ENCODE results near the gene MYO1F.

The MYO1F gene

GRCh38 chr19:8490873-8491272 is 86.4 kb downstream of the MYO1F start:
- Histone ChIP-seq H3K4me3 (ENCODE audit: low read depth, low read length) (no peak overlapping the region), H3K79me2 (ENCODE audit: control insufficient read depth, insufficient read depth, low read length, unreplicated experiment) (no peaks in the 10 kb centered on the region), H2AFZ (ENCODE audit: low read length, unreplicated experiment) (no peak overlapping the region), H3K36me3 (ENCODE audit: insufficient read depth, low read length) (peaks cover 6% of the 10 kb centered on the region; the same call in 1 of the 2 replicates), H3K27ac (ENCODE audit: low read depth, low read length) (no peak overlapping the region), H3K4me1 (ENCODE audit: control insufficient read depth, insufficient read depth, low read length, unreplicated experiment) (no peaks in the 10 kb centered on the region), H3K27me3 (ENCODE audit: insufficient read depth, low read length) (no peaks in the 10 kb centered on the region)

GRCh38 chr19:8490395-8490760 is 86.9 kb downstream of the MYO1F start:
- peaks cover 6% of the 10 kb centered on the region; the same call in 1 of the 2 replicates for H3K36me3 ChIP-seq (ENCODE audit: insufficient read depth, low read length)
- no peaks in the 10 kb centered on the region for H3K27me3 ChIP-seq (ENCODE audit: insufficient read depth, low read length)
- H2AFZ ChIP-seq (ENCODE audit: low read length, unreplicated experiment), result no peak overlapping the region
- no peaks in the 10 kb centered on the region for H3K79me2 ChIP-seq (ENCODE audit: control insufficient read depth, insufficient read depth, low read length, unreplicated experiment)
- no peak overlapping the region for H3K4me3 ChIP-seq (ENCODE audit: low read depth, low read length)
- no peaks in the 10 kb centered on the region for H3K4me1 ChIP-seq (ENCODE audit: control insufficient read depth, insufficient read depth, low read length, unreplicated experiment)
- no peak overlapping the region for H3K27ac ChIP-seq (ENCODE audit: low read depth, low read length)

- Histone ChIP-seq H2AFZ (ENCODE audit: low read length, unreplicated experiment) (no peak overlapping the region), H3K79me2 (ENCODE audit: control insufficient read depth, insufficient read depth, low read length, unreplicated experiment) (peaks cover 3% of the 10 kb centered on the region), H3K27ac (ENCODE audit: low read depth, low read length) (no peak overlapping the region), H3K4me3 (ENCODE audit: low read depth, low read length) (no peak overlapping the region), H3K36me3 (ENCODE audit: insufficient read depth, low read length) (peaks cover 6% of the 10 kb centered on the region; the same call in 1 of the 2 replicates), H3K27me3 (ENCODE audit: insufficient read depth, low read length) (no peaks in the 10 kb centered on the region), H3K4me1 (ENCODE audit: control insufficient read depth, insufficient read depth, low read length, unreplicated experiment) (no peaks in the 10 kb centered on the region)
These were observed 87.5 kb downstream of the MYO1F start for GRCh38 chr19:8489561-8490394.

DNA sequence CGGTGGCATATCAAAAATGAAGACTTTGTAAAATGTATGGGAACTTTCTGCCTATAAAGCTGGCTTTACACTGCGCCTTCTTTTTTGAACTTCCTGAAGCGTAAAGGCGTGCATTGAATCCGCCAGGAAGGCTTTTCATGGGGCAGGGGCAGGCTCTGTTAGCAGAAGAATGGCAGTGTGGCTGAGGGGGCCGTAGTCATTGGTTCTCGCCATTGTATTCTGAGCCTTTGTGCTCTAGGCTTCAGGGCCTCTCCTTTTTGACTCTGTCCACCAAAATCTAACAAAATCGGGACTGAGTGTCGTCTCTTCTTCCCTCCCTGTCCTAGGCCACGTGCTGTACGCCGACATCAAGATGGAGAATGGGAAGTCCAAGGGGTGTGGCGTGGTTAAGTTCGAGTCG is 88.9 kb downstream of the MYO1F start:
- Histone ChIP-seq H3K36me3 (ENCODE audit: insufficient read depth, low read length) (peaks cover 6% of the 10 kb centered on the region; the same call in 1 of the 2 replicates), H3K27me3 (ENCODE audit: insufficient read depth, low read length) (no peaks in the 10 kb centered on the region), H3K27ac (ENCODE audit: low read depth, low read length) (no peak overlapping the region), H3K79me2 (ENCODE audit: control insufficient read depth, insufficient read depth, low read length, unreplicated experiment) (peaks cover 4% of the 10 kb centered on the region), H3K4me3 (ENCODE audit: low read depth, low read length) (no peak overlapping the region), H2AFZ (ENCODE audit: low read length, unreplicated experiment) (no peak overlapping the region), H3K4me1 (ENCODE audit: control insufficient read depth, insufficient read depth, low read length, unreplicated experiment) (no peaks in the 10 kb centered on the region)

DNA sequence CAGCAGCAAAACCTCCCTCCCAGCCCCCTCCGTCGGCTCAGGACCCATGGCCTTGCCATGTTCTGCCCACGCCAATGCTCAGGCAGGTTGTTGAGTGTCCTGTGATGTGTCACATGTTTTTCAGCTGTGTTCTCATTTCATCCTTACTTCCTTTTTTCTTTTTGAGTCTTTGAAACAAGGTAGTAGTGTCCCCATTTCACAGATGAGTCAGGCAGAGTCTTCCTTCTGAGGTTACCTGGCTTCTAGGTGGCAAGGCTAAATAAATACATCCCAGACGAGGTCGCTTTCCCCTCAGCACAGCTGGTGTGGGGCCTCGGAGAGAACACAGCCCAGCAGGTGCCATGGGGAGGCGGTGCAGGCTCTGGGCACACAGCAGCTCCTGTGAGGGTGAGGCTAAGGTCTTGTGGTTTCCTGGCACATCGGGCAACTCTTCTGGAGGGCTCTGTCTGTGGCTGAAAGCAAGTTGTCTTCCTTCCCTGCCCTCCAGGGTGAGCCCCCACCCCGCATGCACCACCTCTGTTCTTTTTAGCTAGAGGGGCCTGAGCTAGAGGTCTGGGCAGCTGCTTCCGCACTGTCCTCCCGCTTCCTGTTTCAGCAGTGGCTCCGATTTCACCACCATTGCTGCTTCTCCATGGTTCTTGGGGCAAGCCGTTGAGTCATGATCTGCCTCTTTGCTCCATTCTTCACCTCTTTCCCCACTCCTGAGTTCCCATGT is 89.9 kb downstream of the MYO1F start:
- Histone ChIP-seq H2AFZ (ENCODE audit: low read length, unreplicated experiment) (no peak overlapping the region), H3K4me1 (ENCODE audit: control insufficient read depth, insufficient read depth, low read length, unreplicated experiment) (no peaks in the 10 kb centered on the region), H3K27me3 (ENCODE audit: insufficient read depth, low read length) (no peaks in the 10 kb centered on the region), H3K36me3 (ENCODE audit: insufficient read depth, low read length) (peaks cover 6% of the 10 kb centered on the region; the same call in 1 of the 2 replicates), H3K79me2 (ENCODE audit: control insufficient read depth, insufficient read depth, low read length, unreplicated experiment) (peaks cover 9% of the 10 kb centered on the region), H3K4me3 (ENCODE audit: low read depth, low read length) (no peak overlapping the region), H3K27ac (ENCODE audit: low read depth, low read length) (no peak overlapping the region)

DNA sequence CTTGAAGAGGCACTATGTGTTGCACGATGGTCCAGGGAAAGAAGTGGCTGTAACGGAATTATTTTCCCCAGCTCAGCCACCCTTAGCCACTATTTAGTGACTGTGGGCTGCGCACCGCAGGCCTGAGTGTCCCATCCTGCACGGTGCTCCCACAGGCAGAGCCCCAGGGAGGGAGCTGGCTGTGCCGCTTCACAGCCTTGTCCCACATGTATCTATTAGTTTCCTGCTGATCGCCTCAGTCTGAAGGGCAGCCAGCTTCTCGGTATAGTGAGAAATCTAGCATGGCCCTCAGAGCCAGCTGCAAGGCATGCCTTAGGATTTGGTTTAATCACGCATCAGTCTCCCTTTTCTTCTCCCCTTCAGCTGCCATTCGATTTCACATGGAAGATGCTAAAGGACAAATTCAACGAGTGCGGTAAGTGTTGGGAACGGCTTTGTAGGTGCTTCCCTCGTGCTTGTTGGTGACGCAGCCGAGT is 90.5 kb downstream of the MYO1F start:
- H3K79me2 ChIP-seq (ENCODE audit: control insufficient read depth, insufficient read depth, low read length, unreplicated experiment), result peaks cover 11% of the 10 kb centered on the region
- H3K27ac ChIP-seq (ENCODE audit: low read depth, low read length), result no peak overlapping the region
- no peaks in the 10 kb centered on the region for H3K4me1 ChIP-seq (ENCODE audit: control insufficient read depth, insufficient read depth, low read length, unreplicated experiment)
- H3K36me3 ChIP-seq (ENCODE audit: insufficient read depth, low read length), result peaks cover 6% of the 10 kb centered on the region; the same call in 1 of the 2 replicates
- H2AFZ ChIP-seq (ENCODE audit: low read length, unreplicated experiment), result no peak overlapping the region
- no peaks in the 10 kb centered on the region for H3K27me3 ChIP-seq (ENCODE audit: insufficient read depth, low read length)
- H3K4me3 ChIP-seq (ENCODE audit: low read depth, low read length), result no peak overlapping the region

DNA sequence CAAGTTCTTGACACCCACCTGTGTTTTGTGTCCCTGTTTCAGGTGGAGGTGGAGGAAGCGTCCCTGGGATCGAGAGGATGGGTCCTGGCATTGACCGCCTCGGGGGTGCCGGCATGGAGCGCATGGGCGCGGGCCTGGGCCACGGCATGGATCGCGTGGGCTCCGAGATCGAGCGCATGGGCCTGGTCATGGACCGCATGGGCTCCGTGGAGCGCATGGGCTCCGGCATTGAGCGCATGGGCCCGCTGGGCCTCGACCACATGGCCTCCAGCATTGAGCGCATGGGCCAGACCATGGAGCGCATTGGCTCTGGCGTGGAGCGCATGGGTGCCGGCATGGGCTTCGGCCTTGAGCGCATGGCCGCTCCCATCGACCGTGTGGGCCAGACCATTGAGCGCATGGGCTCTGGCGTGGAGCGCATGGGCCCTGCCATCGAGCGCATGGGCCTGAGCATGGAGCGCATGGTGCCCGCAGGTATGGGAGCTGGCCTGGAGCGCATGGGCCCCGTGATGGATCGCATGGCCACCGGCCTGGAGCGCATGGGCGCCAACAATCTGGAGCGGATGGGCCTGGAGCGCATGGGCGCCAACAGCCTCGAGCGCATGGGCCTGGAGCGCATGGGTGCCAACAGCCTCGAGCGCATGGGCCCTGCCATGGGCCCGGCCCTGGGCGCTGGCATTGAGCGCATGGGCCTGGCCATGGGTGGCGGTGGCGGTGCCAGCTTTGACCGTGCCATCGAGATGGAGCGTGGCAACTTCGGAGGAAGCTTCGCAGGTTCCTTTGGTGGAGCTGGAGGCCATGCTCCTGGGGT is 91.5 kb downstream of the MYO1F start:
- H3K4me1 ChIP-seq (ENCODE audit: control insufficient read depth, insufficient read depth, low read length, unreplicated experiment), result no peaks in the 10 kb centered on the region
- no peak overlapping the region for H3K4me3 ChIP-seq (ENCODE audit: low read depth, low read length)
- no peaks in the 10 kb centered on the region for H3K27me3 ChIP-seq (ENCODE audit: insufficient read depth, low read length)
- H3K36me3 ChIP-seq (ENCODE audit: insufficient read depth, low read length), result peaks cover 6% of the 10 kb centered on the region; the same call in 1 of the 2 replicates
- H2AFZ ChIP-seq (ENCODE audit: low read length, unreplicated experiment), result no peak overlapping the region
- peaks cover 19% of the 10 kb centered on the region for H3K79me2 ChIP-seq (ENCODE audit: control insufficient read depth, insufficient read depth, low read length, unreplicated experiment)
- H3K27ac ChIP-seq (ENCODE audit: low read depth, low read length), result no peak overlapping the region

- peaks cover 25% of the 10 kb centered on the region for H3K79me2 ChIP-seq (ENCODE audit: control insufficient read depth, insufficient read depth, low read length, unreplicated experiment)
- H3K27me3 ChIP-seq (ENCODE audit: insufficient read depth, low read length), result no peaks in the 10 kb centered on the region
- H3K4me1 ChIP-seq (ENCODE audit: control insufficient read depth, insufficient read depth, low read length, unreplicated experiment), result no peaks in the 10 kb centered on the region
- H3K36me3 ChIP-seq (ENCODE audit: insufficient read depth, low read length), result peaks cover 6% of the 10 kb centered on the region; the same call in 1 of the 2 replicates
- no peak overlapping the region for H2AFZ ChIP-seq (ENCODE audit: low read length, unreplicated experiment)
- H3K27ac ChIP-seq (ENCODE audit: low read depth, low read length), result no peak overlapping the region
- H3K4me3 ChIP-seq (ENCODE audit: low read depth, low read length), result no peak overlapping the region
These were observed 92.8 kb downstream of the MYO1F start for GRCh38 chr19:8484331-8484894.

DNA sequence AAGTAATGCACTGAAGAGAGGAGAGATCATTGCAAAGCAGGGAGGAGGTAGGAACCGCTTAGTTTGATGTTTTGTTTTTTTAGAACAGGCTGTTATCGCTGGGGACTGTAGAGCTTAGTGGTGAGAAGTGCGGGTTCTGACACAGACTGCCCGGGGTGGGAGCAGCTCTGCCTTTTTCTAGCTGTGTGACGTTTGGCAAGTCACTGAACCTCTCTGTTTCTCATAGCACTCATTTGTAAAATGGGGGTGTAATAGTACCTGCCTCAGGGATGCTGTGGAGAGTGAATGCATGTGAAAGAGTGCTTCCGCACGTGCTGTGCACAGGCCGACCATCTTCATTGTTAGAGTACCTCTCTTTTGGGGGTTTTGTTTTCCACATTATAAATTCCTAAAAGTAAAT is 94.1 kb downstream of the MYO1F start:
- H3K4me1 ChIP-seq (ENCODE audit: control insufficient read depth, insufficient read depth, low read length, unreplicated experiment), result no peaks in the 10 kb centered on the region
- H3K79me2 ChIP-seq (ENCODE audit: control insufficient read depth, insufficient read depth, low read length, unreplicated experiment), result peaks cover 37% of the 10 kb centered on the region
- H3K27me3 ChIP-seq (ENCODE audit: insufficient read depth, low read length), result no peaks in the 10 kb centered on the region
- H2AFZ ChIP-seq (ENCODE audit: low read length, unreplicated experiment), result no peak overlapping the region
- H3K27ac ChIP-seq (ENCODE audit: low read depth, low read length), result no peak overlapping the region
- H3K4me3 ChIP-seq (ENCODE audit: low read depth, low read length), result no peak overlapping the region
- peaks cover 6% of the 10 kb centered on the region; the same call in 1 of the 2 replicates for H3K36me3 ChIP-seq (ENCODE audit: insufficient read depth, low read length)

DNA sequence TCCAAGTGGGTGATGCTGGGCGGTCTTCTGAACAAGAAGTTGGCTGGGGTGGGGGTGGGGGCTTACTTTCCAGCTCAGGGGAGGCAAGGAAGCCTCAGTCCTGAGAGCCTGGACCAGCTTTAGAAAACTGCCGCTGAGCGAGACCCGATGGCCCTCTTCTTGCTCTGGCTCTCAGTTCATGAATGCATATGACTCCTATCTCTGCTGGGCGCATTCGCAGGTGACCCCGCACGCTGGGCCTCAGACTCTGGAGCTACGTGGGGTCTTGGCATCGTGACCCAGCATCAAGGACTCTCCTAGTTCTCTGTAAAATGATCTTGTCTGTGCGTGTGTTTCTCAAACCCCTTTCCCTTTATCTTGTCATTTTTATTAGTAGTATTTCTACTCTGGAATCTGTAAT is 94.5 kb downstream of the MYO1F start:
- peaks cover 41% of the 10 kb centered on the region for H3K79me2 ChIP-seq (ENCODE audit: control insufficient read depth, insufficient read depth, low read length, unreplicated experiment)
- no peak overlapping the region for H2AFZ ChIP-seq (ENCODE audit: low read length, unreplicated experiment)
- no peak overlapping the region for H3K4me3 ChIP-seq (ENCODE audit: low read depth, low read length)
- peaks cover 6% of the 10 kb centered on the region; the same call in 1 of the 2 replicates for H3K36me3 ChIP-seq (ENCODE audit: insufficient read depth, low read length)
- H3K4me1 ChIP-seq (ENCODE audit: control insufficient read depth, insufficient read depth, low read length, unreplicated experiment), result no peaks in the 10 kb centered on the region
- H3K27me3 ChIP-seq (ENCODE audit: insufficient read depth, low read length), result no peaks in the 10 kb centered on the region
- no peak overlapping the region for H3K27ac ChIP-seq (ENCODE audit: low read depth, low read length)

All from ACC112 (cell line).